IPS DF 4.7 (cell line): ENCODE measurements around the gene USP37.
A peak's percentile ranks its signal among the peaks of the same experiment; 100 is the strongest.

Experiments used
- DNase-seq: peaks from one replicate; pipeline ENCODE4 v3.0.0-alpha.2; 2013; ENCODE audit warnings: low spot score; ENCODE audit errors: extremely low read depth

Gene USP37, protein sequence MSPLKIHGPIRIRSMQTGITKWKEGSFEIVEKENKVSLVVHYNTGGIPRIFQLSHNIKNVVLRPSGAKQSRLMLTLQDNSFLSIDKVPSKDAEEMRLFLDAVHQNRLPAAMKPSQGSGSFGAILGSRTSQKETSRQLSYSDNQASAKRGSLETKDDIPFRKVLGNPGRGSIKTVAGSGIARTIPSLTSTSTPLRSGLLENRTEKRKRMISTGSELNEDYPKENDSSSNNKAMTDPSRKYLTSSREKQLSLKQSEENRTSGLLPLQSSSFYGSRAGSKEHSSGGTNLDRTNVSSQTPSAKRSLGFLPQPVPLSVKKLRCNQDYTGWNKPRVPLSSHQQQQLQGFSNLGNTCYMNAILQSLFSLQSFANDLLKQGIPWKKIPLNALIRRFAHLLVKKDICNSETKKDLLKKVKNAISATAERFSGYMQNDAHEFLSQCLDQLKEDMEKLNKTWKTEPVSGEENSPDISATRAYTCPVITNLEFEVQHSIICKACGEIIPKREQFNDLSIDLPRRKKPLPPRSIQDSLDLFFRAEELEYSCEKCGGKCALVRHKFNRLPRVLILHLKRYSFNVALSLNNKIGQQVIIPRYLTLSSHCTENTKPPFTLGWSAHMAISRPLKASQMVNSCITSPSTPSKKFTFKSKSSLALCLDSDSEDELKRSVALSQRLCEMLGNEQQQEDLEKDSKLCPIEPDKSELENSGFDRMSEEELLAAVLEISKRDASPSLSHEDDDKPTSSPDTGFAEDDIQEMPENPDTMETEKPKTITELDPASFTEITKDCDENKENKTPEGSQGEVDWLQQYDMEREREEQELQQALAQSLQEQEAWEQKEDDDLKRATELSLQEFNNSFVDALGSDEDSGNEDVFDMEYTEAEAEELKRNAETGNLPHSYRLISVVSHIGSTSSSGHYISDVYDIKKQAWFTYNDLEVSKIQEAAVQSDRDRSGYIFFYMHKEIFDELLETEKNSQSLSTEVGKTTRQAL

GRCh38 chr2:218568190-218569037, at the start of gene USP37, which contains the start of gene CNOT9:
USP37 (minus strand) TSS chr2:218568351; CDS start chr2:218558653, 9,698 bp downstream.
CNOT9 (plus strand) TSS chr2:218568839; CDS start chr2:218568955, 116 bp downstream.
- peak; percentile 64 for DNase-seq

DNA sequence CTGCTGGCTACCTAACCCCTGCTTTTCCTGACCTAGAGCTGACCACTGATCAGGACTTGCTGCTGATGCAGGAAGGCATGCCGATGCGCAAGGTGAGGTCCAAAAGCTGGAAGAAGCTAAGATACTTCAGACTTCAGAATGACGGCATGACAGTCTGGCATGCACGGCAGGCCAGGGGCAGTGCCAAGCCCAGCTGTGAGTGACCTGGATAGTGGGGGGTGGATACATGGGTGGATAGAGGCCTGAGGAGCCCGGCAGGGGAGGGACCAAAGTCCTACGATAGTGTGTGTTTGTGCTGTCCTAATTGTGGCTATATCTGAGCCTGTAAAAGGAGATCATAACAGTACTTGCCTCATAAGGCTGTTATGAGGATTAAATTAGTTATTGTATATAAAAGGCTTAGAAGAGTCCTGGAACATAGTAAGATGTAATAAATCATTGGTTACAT, 47.7 kb upstream of the USP37 start:
- no peak for DNase-seq

- DNase-seq, result no peak
Observed at GRCh38 chr2:218607436-218608115, 39.4 kb upstream of the USP37 start, which contains the start of gene PLCD4. PLCD4 (plus strand) TSS chr2:218607899; CDS start chr2:218615740, 7,841 bp downstream.

DNA sequence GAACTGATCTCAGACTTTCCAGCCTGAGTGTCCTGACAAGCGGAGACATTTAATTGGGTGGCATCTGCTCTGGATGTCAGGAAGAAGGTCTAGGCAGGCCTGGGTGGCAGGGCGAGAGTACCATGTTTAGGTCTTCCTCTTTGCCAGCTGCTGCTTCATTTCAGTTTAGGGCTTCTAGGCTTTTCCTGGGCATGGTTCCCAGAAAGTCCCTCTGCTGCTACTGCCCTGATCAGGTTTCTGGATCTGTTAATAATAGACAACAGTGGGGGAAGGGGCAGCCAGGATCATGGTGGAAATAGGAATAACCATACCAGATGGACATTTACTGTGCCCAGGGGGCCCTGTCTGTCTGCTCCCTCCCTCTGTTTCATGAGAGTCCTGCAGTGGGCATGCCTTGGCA, 37.3 kb upstream of the USP37 start:
- DNase-seq, result no peak

DNA sequence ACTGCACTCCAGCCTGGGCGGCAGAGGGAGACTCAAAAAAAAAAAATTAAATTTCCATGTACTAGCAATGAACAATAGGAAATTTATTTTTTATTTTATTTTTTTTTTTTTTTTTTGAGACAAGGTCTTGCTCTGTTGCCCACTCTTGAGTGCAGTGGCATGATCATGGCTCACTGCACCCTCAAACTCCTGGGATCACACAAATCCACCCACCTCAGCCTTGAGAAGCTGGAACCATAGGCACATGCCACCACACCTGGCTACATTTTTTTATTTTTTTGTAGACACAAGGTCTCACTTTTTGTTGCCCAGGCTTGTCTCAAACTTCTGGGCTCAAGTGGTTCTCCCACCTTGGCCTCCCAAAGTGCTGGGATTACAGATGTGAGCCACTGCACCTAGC, 17.4 kb upstream of the USP37 start:
- DNase-seq, result no peak

GRCh38 chr2:218583983-218584850, 16.1 kb upstream of the USP37 start:
- no peak for DNase-seq

GRCh38 chr2:218582076-218582475, 13.9 kb upstream of the USP37 start:
- no peak for DNase-seq

GRCh38 chr2:218578272-218578877, 10.2 kb upstream of the USP37 start:
- no peak for DNase-seq

DNA sequence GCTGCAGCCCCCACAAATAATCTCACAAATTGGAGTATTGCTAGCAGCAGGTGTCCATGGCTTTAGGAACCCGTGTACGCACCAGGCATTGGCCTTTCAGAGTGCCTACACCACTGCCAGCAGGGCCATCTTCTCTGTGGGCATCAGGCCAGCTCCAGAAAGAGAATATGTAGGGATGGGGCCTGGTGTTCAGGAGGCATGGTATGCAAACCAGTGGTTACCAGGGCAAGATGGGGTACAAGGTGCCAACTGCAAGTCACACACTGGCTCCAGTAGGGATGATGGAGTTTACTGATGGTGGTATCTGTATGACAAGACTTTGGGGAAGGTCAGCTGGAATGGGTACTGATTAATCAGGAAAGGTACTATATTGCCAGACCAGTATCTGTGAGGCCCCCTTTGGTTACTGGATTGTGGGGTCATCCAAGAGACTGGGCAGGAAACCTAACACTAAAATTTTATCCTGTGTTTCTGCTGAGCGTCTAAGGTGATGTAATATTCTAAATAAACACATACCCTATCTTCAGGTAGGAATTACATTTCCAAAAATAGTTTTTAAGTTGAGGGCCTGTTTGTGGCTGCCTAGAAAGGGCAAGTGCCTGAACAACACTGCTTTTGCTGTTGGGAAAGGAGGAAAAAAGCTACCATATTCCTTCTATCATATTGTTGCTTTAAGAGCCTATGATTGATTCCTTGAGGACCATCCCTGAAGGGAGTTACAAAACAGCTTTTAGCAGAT, 9.5 kb upstream of the USP37 start:
- no peak for DNase-seq

DNA sequence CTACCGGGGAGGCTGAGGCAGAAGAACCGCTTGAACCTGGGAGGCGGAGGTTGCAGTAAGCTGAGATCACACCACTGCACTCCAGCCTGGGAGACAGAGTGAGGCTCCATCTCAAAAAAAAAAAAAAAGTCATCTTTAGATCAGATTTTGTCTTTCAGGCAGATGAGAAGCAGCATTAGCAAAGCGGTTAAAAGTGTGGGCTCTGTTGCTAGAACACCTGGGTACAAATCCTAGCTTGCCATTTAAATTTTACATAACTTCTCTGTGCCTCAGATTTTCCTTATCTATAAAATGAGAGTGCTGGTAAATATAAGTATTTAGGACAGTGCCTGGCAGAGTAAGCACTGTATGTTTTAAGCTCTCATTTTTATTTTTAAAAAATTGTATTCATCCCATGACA, 8.7 kb upstream of the USP37 start:
- no peak for DNase-seq

- DNase-seq, result no peak
Observed at GRCh38 chr2:218570850-218571249, 2.7 kb upstream of the USP37 start.

GRCh38 chr2:218569661-218570500, 1.7 kb upstream of the USP37 start:
- no peak for DNase-seq

- no peak for DNase-seq
Observed at GRCh38 chr2:218569038-218569431, 884 bp upstream of the USP37 start.

- no peak for DNase-seq
Observed at GRCh38 chr2:218567797-218568189, 358 bp downstream of the USP37 start.

GRCh38 chr2:218566296-218566695, 1.9 kb downstream of the USP37 start:
- DNase-seq, result no peak

DNA sequence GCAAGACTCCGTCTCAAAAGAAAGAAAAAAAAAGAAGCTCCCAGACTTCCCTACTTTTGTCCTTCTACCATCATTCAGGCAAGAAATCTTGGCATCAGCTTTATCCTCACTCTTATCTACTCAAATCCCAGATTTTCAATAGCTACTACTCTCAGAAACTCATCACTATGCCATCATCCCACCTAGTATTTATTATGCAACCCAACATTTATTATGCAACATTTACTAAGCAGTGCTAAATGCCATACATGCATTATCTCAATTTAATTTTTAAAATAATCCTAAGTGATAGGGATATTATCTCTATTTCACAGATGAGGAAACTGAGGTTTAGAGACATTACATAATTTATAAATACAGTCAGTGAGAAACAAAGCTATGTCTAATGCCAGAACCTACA, 4.1 kb downstream of the USP37 start:
- DNase-seq, result no peak

DNA sequence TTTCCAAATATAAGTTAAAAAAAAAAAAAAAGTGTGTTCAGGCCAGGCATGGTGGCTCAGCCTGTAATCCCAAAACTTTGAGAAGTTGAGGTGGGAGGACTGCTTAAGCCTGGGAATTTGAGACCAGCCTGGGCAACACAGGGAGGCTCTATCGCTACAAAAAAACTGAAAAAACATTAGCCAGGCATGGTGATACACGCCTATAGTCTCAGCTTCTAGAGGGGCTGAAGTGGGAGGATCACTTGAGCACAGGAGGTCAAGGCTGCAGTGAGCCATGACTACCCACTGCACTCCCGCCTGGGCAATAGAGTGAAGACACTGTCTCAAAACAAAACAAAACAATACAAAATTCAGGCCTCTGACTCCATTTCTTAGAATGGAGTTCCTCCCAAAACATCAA, 9.2 kb downstream of the USP37 start:
- DNase-seq, result no peak
